Measurements from ENCODE around the gene PTPRD. TPM values are rescaled to one million over a fixed set of nuclear protein-coding genes. Genes with fewer than 3 reads are reported as not detected.
A peak's percentile ranks its signal among the peaks of the same experiment; 100 is the strongest.

The PTPRD gene
- total RNA-seq, 1 donor from 2014 or later, result 136 TPM

- no peaks in the 10 kb centered on the region for H3K36me3 Mint-ChIP-seq
- no peak overlapping the region for H3K4me3 Mint-ChIP-seq
- Histone ChIP-seq H3F3A (ENCODE audit: low read depth) (peaks cover 5% of the 10 kb centered on the region), H3K4me1 (peaks cover 20% of the 10 kb centered on the region), H3K27me3 (no peaks in the 10 kb centered on the region), H2AFZ (replicated peaks) (peak overlapping the region; percentile 53), H3K27ac (peak overlapping the region; percentile 9), H4K20me1 (ENCODE audit: low read depth) (no peaks in the 10 kb centered on the region), H3K36me3 (no peaks in the 10 kb centered on the region), H3K4me3 (no peak overlapping the region), H3K9me3 (ENCODE audit: low read depth) (no peaks in the 10 kb centered on the region), H3K79me2 (ENCODE audit: low read depth) (no peaks in the 10 kb centered on the region), H3K9ac (no peak overlapping the region), H3K4me2 (peak overlapping the region; percentile 14)
- TF ChIP-seq EZH2phosphoT487 (IDR thresholded peaks at IDR 0.05) (no peak), EZH2 (IDR thresholded peaks at IDR 0.05) (no peak), CTCF (IDR thresholded peaks at IDR 0.05) (no peak)
- H3K9me3 Mint-ChIP-seq, result no peaks in the 10 kb centered on the region
- DNase-seq (ENCODE audit: low spot score), result peak; percentile 4
- no peaks in the 10 kb centered on the region for H3K4me1 Mint-ChIP-seq
- H3K27ac Mint-ChIP-seq, result peak overlapping the region; percentile 17
- H3K27me3 Mint-ChIP-seq (ENCODE audit: insufficient read depth, low read depth), result no peaks in the 10 kb centered on the region
Observed at GRCh38 chr9:9170439-9171134, 1442.2 kb downstream of the PTPRD start.

- Histone ChIP-seq H3K4me1 (no peaks in the 10 kb centered on the region), H3K36me3 (no peaks in the 10 kb centered on the region), H3K9ac (no peak overlapping the region), H3K4me2 (no peak overlapping the region), H3K27ac (no peak overlapping the region), H3F3A (ENCODE audit: low read depth) (no peaks in the 10 kb centered on the region), H3K27me3 (no peaks in the 10 kb centered on the region), H3K4me3 (no peak overlapping the region), H3K79me2 (ENCODE audit: low read depth) (no peaks in the 10 kb centered on the region), H3K9me3 (ENCODE audit: low read depth) (no peaks in the 10 kb centered on the region), H4K20me1 (ENCODE audit: low read depth) (no peaks in the 10 kb centered on the region), H2AFZ (replicated peaks) (no peak overlapping the region)
- Mint-ChIP-seq H3K27ac (no peak overlapping the region), H3K4me1 (no peaks in the 10 kb centered on the region), H3K9me3 (no peaks in the 10 kb centered on the region), H3K36me3 (no peaks in the 10 kb centered on the region), H3K27me3 (ENCODE audit: insufficient read depth, low read depth) (no peaks in the 10 kb centered on the region), H3K4me3 (no peak overlapping the region)
- TF ChIP-seq CTCF (IDR thresholded peaks at IDR 0.05), result no peak
- no peak for TF ChIP-seq EZH2phosphoT487 (IDR thresholded peaks at IDR 0.05)
- no peak for TF ChIP-seq EZH2 (IDR thresholded peaks at IDR 0.05)
- DNase-seq (ENCODE audit: low spot score), result peak; percentile 8
Observed at GRCh38 chr9:9142001-9142400, 1470.8 kb downstream of the PTPRD start.

GRCh38 chr9:9133526-9133925 is 1479.3 kb downstream of the PTPRD start:
- no peak overlapping the region for H3K4me3 Mint-ChIP-seq

More at GRCh38 chr9:9133526-9133925, 1479.3 kb downstream of the PTPRD start:
- H3K27me3 ChIP-seq, result no peaks in the 10 kb centered on the region
- H3K4me1 ChIP-seq, result no peaks in the 10 kb centered on the region
- no peaks in the 10 kb centered on the region for H3K79me2 ChIP-seq (ENCODE audit: low read depth)
- no peak overlapping the region for H3K9ac ChIP-seq
- H3K4me2 ChIP-seq, result no peak overlapping the region
- peak overlapping the region; percentile 46 for H3K27ac Mint-ChIP-seq
- no peaks in the 10 kb centered on the region for H3K9me3 Mint-ChIP-seq
- H3K36me3 ChIP-seq, result no peaks in the 10 kb centered on the region
- no peak for TF ChIP-seq EZH2 (IDR thresholded peaks at IDR 0.05)
- TF ChIP-seq CTCF (IDR thresholded peaks at IDR 0.05), result no peak
- no peak for TF ChIP-seq EZH2phosphoT487 (IDR thresholded peaks at IDR 0.05)
- no peak overlapping the region for H3K27ac ChIP-seq
- H3K4me1 Mint-ChIP-seq, result no peaks in the 10 kb centered on the region
- H3F3A ChIP-seq (ENCODE audit: low read depth), result no peaks in the 10 kb centered on the region
- H3K4me3 ChIP-seq, result no peak overlapping the region
- DNase-seq (ENCODE audit: low spot score), result no peak
- H3K36me3 Mint-ChIP-seq, result no peaks in the 10 kb centered on the region
- no peaks in the 10 kb centered on the region for H3K9me3 ChIP-seq (ENCODE audit: low read depth)
- no peak overlapping the region for H2AFZ ChIP-seq (replicated peaks)
- H4K20me1 ChIP-seq (ENCODE audit: low read depth), result no peaks in the 10 kb centered on the region
- no peaks in the 10 kb centered on the region for H3K27me3 Mint-ChIP-seq (ENCODE audit: insufficient read depth, low read depth)

Measured in neural progenitor cell (in vitro differentiated cells).